Gastroesophageal sphincter (tissue), 3 donors: Measurements from ENCODE around the gene RPUSD3.

Experiments
- CTCF ChIP-seq, 4 experiments: fragments of 200-600 bp in 2 of 4; fragments of 450-650 bp in 2 of 4; sonication (generic) in 1 of 4; IDR thresholded peaks; one replicate each; pipeline ENCODE4 v1.5.1; 2017 to 2019; ENCODE audit warnings: antibody characterized with exemption in 4 of 4, mild to moderate bottlenecking in 2 of 4, moderate library complexity in 2 of 4
- EP300 ChIP-seq: sonication (generic); formaldehyde crosslinking; IDR thresholded peaks from one replicate; pipeline ENCODE4 v1.6.1; 2017; ENCODE audit warnings: antibody characterized with exemption, mild to moderate bottlenecking
- POLR2A ChIP-seq, 2 donors: fragments of 450-650 bp; IDR thresholded peaks; one replicate each; pipeline ENCODE4 v1.6.1; 2017; ENCODE audit warnings: antibody characterized with exemption in 2 of 2, mild to moderate bottlenecking in 2 of 2, moderate library complexity in 1 of 2
- POLR2AphosphoS5 ChIP-seq: sonication (generic); formaldehyde crosslinking; IDR thresholded peaks from one replicate; pipeline ENCODE4 v1.6.1; 2017; ENCODE audit warnings: antibody characterized with exemption

DNA sequence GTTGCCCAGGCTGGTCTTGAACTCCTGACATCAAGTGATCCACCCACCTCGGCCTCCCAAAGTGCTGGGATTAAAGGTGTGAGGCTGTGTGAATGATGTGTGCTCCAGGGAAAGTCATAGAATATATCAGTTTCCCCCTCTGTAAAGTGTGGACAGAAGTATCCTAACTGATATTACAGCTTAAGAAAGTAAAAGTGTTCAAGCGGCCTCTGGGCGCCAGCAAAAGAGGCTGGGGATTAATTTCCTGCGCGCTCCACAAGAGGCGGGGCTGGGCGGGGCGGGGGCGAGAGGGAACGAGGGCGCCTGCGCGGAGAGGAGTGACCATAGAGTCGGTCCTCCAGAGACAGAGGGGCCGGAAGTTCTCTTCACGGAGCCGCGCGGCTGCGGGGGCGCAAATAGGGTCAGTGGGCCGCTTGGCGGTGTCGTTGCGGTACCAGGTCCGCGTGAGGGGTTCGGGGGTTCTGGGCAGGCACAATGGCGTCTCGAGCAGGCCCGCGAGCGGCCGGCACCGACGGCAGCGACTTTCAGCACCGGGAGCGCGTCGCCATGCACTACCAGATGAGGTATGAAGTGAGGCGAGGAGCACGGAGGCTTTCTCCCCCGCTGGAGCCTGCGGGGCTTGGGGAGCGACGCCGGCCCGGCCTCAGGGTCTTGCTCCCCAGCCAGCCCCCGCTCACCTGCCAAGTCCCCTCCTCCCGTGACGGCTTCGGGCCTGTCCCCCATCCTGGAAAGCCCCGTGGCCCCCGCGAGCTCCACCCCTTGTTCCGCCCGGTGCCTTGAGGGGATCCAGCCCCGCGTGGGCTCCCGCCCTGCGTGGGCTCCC is 46.7 kb upstream of the RPUSD3 start, which contains the start of gene JAGN1:
- TF ChIP-seq CTCF (IDR thresholded peaks at IDR 0.05) (no peak), EP300 (no peak), POLR2AphosphoS5 (peak; percentile 96), POLR2A (IDR thresholded peaks at IDR 0.05) (peak; percentile 88 to 92)
